Stimulated activated CD4-positive, alpha-beta T cell treated with anti-CD3 and anti-CD28 coated beads, Interleukin-12 subunit alpha, Interleukin-12 subunit beta, amount 100 ng/mL, for 48 hours (primary cell): ENCODE data around the gene RBMXL2.

Source experiments
- DNase-seq, 3 donors: peaks; one replicate each; pipeline ENCODE4 v3.0.0-alpha.2; 2020; ENCODE audit warnings: low read depth in 2 of 3, low spot score in 1 of 3

The RBMXL2 gene

GRCh38 chr11:7088921-7089320, at the start of gene RBMXL2:
Gene RBMXL2 (plus strand): TSS chr11:7088998. CDS start chr11:7089121, 123 bp downstream.
- no peak for DNase-seq

GRCh38 chr11:7046474-7047175, 42.2 kb upstream of the RBMXL2 start:
- no peak for DNase-seq

GRCh38 chr11:7050191-7050590, 38.6 kb upstream of the RBMXL2 start:
- DNase-seq: no peak

GRCh38 chr11:7056828-7057513, 31.8 kb upstream of the RBMXL2 start:
- no peak for DNase-seq

GRCh38 chr11:7057641-7058040, 31.2 kb upstream of the RBMXL2 start:
- DNase-seq: no peak

- DNase-seq: no peak
These were observed 27.9 kb upstream of the RBMXL2 start for GRCh38 chr11:7060868-7061267.

- no peak for DNase-seq
These were observed 26.3 kb upstream of the RBMXL2 start for GRCh38 chr11:7062534-7062933.

GRCh38 chr11:7072401-7073028, 16.3 kb upstream of the RBMXL2 start:
- no peak for DNase-seq

GRCh38 chr11:7077101-7077500, 11.7 kb upstream of the RBMXL2 start:
- no peak for DNase-seq

- no peak for DNase-seq
These were observed 9.2 kb upstream of the RBMXL2 start for GRCh38 chr11:7079545-7080135.

GRCh38 chr11:7080900-7081299, 7.9 kb upstream of the RBMXL2 start:
- DNase-seq: no peak

GRCh38 chr11:7081441-7081840, 7.4 kb upstream of the RBMXL2 start:
- no peak for DNase-seq

- DNase-seq: no peak
These were observed 792 bp downstream of the RBMXL2 start for GRCh38 chr11:7089328-7090251.

GRCh38 chr11:7098235-7098832, 9.5 kb downstream of the RBMXL2 start:
- DNase-seq: peak in 1 of 3 donors; percentile 7

- no peak for DNase-seq
These were observed 27.0 kb downstream of the RBMXL2 start for GRCh38 chr11:7115780-7116179.

GRCh38 chr11:7116370-7116769, 27.6 kb downstream of the RBMXL2 start:
- DNase-seq: no peak

GRCh38 chr11:7138051-7138450, 49.3 kb downstream of the RBMXL2 start:
- DNase-seq: no peak
